Type B pancreatic cell (in vitro differentiated cells): ENCODE results near the gene GRHL3. TPM values are rescaled to one million over a fixed set of nuclear protein-coding genes. Genes with fewer than 3 reads are reported as not detected.

Experiments used
- DNase-seq: peaks from one replicate; pipeline ENCODE4 v3.0.0; 2021; ENCODE audit warnings: mixed read lengths; ENCODE audit not compliant: unreplicated experiment; ENCODE audit errors: extremely low spot score
- H3K27ac Mint-ChIP-seq: 2 replicates; pipeline ENCODE4 v1.8.0; 2021; ENCODE audit warnings: mild to moderate bottlenecking, mixed read lengths
- H3K27me3 Mint-ChIP-seq: 2 replicates; pipeline ENCODE4 v1.8.0; 2021; ENCODE audit warnings: mixed read lengths
- H3K36me3 Mint-ChIP-seq: 2 replicates; pipeline ENCODE4 v1.8.0; 2021; ENCODE audit warnings: mixed read lengths
- H3K4me1 Mint-ChIP-seq: one replicate; pipeline ENCODE4 v1.8.0; 2021; ENCODE audit warnings: mixed read lengths; ENCODE audit not compliant: unreplicated experiment
- H3K4me3 Mint-ChIP-seq: 2 replicates; pipeline ENCODE4 v1.8.0; 2021; ENCODE audit warnings: mild to moderate bottlenecking, mixed read lengths
- H3K9me3 Mint-ChIP-seq: 2 replicates; pipeline ENCODE4 v1.8.0; 2021; ENCODE audit warnings: mixed read lengths
- total RNA-seq: library from RNA; stranded (reverse); gene quantifications from 2 replicates; pipeline ENCODE4 v1.2.1, GENCODE V29; 2021; ENCODE audit warnings: low replicate concordance
- TF ChIP-seq, protein P1 (sequence below): fragments of 200-600 bp; sonication (generic); conservative IDR thresholded peaks from 2 replicates; pipeline ENCODE4 v1.5.0; 2021; ENCODE audit warnings: antibody characterized with exemption, mild to moderate bottlenecking

Gene GRHL3
- total RNA-seq, 1 donor from 2014 or later = 70.6 TPM

DNA sequence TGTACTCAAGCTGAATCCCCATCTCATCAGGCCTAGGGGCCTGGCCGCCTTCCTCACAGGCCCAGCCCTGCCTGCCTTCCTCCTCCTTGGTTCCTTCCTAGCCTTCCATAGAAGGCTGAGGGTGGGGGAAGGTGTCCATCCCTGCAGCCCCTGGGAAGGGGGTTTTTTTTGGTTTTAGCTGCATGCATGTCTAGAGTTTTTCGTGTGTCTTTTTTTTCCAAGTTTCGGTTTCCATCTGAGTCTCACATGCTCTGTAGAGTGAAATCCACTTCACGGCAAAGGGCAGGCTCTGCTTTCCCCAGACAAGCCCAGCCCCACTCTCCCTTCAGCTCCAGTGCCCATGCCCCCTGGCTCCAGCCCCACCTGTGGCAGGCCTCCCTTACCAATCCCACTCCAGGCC lies 32.1 kb downstream of the GRHL3 start:
- DNase-seq = no peak
- no peaks in the 10 kb centered on the region for H3K9me3 Mint-ChIP-seq
- no peak overlapping the region for H3K4me3 Mint-ChIP-seq
- H3K36me3 Mint-ChIP-seq = peaks cover 23% of the 10 kb centered on the region
- TF ChIP-seq, protein P1, sequence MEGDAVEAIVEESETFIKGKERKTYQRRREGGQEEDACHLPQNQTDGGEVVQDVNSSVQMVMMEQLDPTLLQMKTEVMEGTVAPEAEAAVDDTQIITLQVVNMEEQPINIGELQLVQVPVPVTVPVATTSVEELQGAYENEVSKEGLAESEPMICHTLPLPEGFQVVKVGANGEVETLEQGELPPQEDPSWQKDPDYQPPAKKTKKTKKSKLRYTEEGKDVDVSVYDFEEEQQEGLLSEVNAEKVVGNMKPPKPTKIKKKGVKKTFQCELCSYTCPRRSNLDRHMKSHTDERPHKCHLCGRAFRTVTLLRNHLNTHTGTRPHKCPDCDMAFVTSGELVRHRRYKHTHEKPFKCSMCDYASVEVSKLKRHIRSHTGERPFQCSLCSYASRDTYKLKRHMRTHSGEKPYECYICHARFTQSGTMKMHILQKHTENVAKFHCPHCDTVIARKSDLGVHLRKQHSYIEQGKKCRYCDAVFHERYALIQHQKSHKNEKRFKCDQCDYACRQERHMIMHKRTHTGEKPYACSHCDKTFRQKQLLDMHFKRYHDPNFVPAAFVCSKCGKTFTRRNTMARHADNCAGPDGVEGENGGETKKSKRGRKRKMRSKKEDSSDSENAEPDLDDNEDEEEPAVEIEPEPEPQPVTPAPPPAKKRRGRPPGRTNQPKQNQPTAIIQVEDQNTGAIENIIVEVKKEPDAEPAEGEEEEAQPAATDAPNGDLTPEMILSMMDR = no peak
- H3K4me1 Mint-ChIP-seq = peaks cover 18% of the 10 kb centered on the region
- H3K27ac Mint-ChIP-seq = no peak overlapping the region
- no peaks in the 10 kb centered on the region for H3K27me3 Mint-ChIP-seq

DNA sequence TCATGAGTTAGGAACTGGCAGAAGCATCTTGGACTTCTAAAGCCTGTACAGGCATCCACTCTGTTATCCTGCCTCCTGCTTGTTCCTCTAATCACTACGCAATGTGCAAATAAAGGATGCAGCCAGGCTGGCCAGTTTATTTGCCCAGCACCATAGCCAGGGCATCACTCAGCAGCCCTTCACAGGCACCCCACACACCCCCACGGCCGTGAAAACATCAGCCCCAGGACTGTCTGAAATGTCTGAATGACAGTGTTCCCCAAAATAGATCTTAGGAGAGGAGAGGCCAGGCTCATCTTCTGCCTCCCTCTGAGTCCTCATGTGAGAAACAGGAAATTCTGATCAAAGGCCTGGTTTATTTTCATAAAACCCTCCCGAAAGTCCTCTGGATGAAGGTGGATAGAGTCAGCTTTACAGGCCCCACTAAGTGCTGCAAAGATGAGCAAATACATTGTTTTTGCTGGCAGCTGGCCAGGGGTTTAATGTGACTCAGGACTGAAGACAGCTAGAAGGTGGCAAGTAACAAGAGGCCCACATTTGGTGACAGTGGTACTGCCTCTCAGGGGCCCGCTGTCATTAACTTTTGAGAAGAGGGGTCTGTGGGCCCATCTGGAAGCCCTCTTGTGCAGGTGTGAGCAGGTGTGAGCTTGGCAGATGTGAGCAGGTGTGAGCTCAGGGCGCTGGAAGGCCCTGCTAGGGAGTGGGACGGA lies 32.9 kb downstream of the GRHL3 start:
- H3K9me3 Mint-ChIP-seq = no peaks in the 10 kb centered on the region
- no peak for DNase-seq
- peak overlapping the region; percentile 53 for H3K27ac Mint-ChIP-seq
- H3K4me3 Mint-ChIP-seq = no peak overlapping the region
- TF ChIP-seq, protein P1 = no peak
- H3K36me3 Mint-ChIP-seq = peaks cover 30% of the 10 kb centered on the region
- H3K27me3 Mint-ChIP-seq = no peaks in the 10 kb centered on the region
- peaks cover 22% of the 10 kb centered on the region for H3K4me1 Mint-ChIP-seq

DNA sequence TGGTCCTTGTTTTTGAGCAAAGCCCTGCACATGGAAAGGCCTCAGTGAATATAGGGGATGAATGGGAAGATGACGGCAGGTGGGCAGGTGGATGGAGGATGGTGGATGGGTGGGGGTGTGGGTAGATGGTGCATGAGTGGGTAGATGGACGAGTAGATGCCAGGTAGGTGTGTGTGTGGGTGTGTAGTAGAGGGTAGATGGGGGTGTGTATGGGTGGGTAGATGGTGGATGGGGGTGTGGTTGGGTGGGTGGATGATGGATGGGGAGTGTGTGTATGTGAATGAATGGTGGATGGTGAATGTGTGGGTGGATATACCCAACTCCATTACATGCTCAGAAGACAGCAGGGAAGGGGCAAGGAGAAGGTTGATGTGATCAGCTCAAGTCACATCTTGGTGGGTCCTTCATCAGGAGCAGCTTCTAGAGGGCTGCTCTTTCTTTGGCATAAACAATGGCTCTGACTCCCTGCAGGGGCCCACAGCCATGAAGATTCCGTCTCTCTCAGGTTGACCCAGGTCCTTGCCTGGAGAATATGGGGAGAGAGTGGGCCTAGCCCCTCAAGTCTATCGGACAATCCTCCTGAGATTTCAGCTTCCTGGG lies 34.2 kb downstream of the GRHL3 start:
- TF ChIP-seq, protein P1 = no peak
- no peak overlapping the region for H3K4me3 Mint-ChIP-seq
- DNase-seq = no peak
- no peaks in the 10 kb centered on the region for H3K27me3 Mint-ChIP-seq
- H3K27ac Mint-ChIP-seq = no peak overlapping the region
- peaks cover 33% of the 10 kb centered on the region for H3K36me3 Mint-ChIP-seq
- H3K9me3 Mint-ChIP-seq = no peaks in the 10 kb centered on the region
- peaks cover 15% of the 10 kb centered on the region for H3K4me1 Mint-ChIP-seq

DNA sequence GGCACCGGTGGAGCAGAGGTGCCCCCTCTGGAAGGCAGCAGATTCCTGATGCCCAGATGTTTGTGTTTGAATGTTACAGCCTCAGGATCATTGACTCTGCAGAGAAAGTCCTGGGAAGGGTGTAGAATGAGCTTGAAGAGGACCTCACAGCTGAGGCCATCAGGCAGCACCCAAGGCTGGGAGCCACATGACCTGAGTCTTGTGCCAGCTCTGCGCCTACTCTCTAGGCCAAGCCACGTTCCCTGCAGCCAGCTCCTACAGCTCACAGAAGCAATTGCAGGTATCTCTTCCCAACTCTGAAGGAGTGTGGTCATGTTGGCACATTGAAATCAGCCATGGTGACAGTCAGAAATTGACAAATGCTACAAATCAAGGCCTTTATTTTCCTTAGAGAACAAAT lies 36.3 kb downstream of the GRHL3 start:
- Mint-ChIP-seq H3K9me3 (no peaks in the 10 kb centered on the region), H3K27me3 (no peaks in the 10 kb centered on the region), H3K4me1 (peaks cover 11% of the 10 kb centered on the region), H3K36me3 (peaks cover 21% of the 10 kb centered on the region), H3K4me3 (no peak overlapping the region), H3K27ac (peak overlapping the region; percentile 59)
- no peak for DNase-seq
- TF ChIP-seq, protein P1 = no peak

DNA sequence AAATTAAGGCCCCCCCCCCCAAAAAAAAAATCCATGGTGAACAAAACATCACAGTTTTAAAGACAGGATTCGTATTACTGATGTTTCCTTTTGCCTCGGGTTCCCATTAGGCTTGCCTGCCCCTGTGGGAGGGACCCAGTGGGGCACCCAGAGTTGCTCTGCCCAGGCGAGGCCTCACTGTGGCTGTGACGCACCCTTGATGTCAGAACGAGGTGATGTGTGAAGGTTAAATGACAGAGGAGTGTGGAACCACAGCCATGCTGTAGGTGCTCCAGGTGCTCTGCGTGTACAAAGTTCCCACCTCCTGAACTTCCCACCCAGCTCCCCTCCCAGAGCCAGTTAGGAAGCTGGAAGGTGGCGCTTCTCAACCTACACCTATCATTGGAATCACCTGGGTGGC lies 37.9 kb downstream of the GRHL3 start:
- TF ChIP-seq, protein P1 = no peak
- Mint-ChIP-seq H3K27me3 (no peaks in the 10 kb centered on the region), H3K27ac (no peak overlapping the region), H3K4me3 (no peak overlapping the region), H3K4me1 (peaks cover 7% of the 10 kb centered on the region), H3K9me3 (no peaks in the 10 kb centered on the region), H3K36me3 (peaks cover 25% of the 10 kb centered on the region)
- no peak for DNase-seq
